HUES64 (cell line): ENCODE data around the gene MRGPRX2.

Experiments used
- H3K27ac ChIP-seq: 2 replicates; pipeline ENCODE4 v1.7.0; 2013; ENCODE audit warnings: low read depth, low read length, inconsistent platforms
- H3K27me3 ChIP-seq: 2 replicates; pipeline ENCODE4 v1.6.1; 2013; ENCODE audit warnings: mild to moderate bottlenecking, low read length; ENCODE audit not compliant: insufficient read depth
- H3K36me3 ChIP-seq: 2 replicates; pipeline ENCODE4 v1.6.1; 2013; ENCODE audit warnings: mild to moderate bottlenecking, low read length; ENCODE audit not compliant: insufficient read depth
- H3K4me1 ChIP-seq: 2 replicates; pipeline ENCODE4 v1.6.1; 2013; ENCODE audit warnings: mild to moderate bottlenecking, low read length, moderate library complexity; ENCODE audit not compliant: insufficient read depth
- H3K4me3 ChIP-seq: 2 replicates; pipeline ENCODE4 v1.5.1; 2013; ENCODE audit warnings: mild to moderate bottlenecking, low read length, moderate library complexity
- H3K9ac ChIP-seq: 2 replicates; pipeline ENCODE4 v1.6.1; 2013; ENCODE audit warnings: mild to moderate bottlenecking, low read depth, low read length
- H3K9me3 ChIP-seq: 2 replicates; pipeline ENCODE4 v1.6.1; 2013; ENCODE audit warnings: low read depth, low read length; ENCODE audit not compliant: insufficient read depth
- WGBS: fragments of 150-250, 120-280 bp; methylation state at CpG from one replicate; pipeline ENCODE4 v1.1.7; 2013; ENCODE audit warnings: missing lambda C conversion rate; 5-methylcytosine and 5-hydroxymethylcytosine counted together

MRGPRX2 gene

DNA sequence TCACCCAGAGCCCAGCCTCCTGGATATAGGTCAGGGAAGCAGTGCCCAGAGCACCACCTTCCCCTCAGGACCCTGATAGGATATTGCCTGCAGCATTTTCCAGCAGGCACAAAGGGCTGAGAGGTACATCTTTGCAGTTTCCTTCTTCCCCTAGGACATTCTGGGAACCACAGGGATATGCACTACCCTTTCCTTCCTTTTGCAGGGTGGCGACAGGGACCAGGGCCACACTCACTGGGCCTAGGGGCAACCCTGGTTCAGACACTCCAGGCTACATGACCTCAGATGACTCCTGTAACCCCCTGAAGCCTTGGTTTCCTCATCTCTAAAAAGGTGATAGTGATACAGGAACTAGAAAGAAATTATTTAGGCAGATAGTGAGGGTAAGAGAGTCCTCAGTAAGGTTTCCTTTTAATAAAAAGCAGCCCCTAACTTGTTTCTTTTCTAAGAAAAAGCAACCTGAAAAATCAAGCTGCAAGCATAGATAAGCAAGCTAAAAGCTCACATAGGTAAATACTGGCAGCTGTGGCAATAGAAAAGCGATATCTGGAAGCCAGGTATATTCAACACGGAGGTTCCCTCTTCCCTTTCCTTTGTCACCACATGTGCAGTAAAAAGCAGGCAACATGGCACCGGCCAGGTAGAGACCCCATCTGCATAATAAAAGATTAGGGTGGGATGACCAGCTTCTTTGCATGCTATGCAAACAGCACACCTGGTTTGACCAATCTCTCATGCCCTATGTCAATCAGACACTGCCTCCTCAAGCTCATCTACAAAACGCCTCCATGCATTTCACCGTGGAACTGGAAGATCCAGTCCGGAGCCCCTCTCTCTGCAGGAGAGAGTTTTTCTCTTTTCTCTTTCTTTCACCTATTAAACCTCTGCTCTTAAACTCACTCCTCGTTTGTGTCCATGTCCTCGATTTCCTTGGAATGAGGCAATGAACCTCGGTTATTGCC, 13.2 kb upstream of the MRGPRX2 start:
- H3K27ac ChIP-seq: no peak overlapping the region
- H3K27me3 ChIP-seq: no peaks in the 10 kb centered on the region
- H3K36me3 ChIP-seq: no peaks in the 10 kb centered on the region
- WGBS: 74% methylated on average over 10 of the region's 10 CpGs
- H3K9me3 ChIP-seq: no peaks in the 10 kb centered on the region
- no peak overlapping the region for H3K9ac ChIP-seq
- peaks cover 16% of the 10 kb centered on the region for H3K4me1 ChIP-seq
- H3K4me3 ChIP-seq: no peak overlapping the region

DNA sequence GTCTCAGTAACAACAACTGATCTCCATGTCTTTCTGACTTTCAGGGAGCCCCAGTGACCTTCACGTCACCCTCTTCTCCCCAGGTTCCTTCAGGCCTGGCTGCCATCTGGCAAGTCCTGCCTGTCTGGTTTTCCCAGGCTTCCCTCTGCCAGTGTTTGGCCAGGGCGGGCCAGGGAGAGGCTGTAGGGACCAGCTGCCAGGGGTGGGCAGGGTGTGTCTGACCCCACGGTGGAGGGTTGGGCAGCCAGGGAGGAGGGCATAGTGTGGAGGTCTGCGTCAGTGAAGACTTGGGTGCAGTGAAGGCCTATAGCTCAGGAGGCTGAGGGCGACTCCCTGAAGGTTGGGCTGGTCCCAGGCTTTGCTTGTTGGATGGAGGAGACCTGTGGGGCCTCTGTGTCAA, 11.9 kb upstream of the MRGPRX2 start:
- Histone ChIP-seq H3K4me3 (no peak overlapping the region), H3K9ac (no peak overlapping the region), H3K27ac (no peak overlapping the region), H3K27me3 (peaks cover 2% of the 10 kb centered on the region; the same call in 1 of the 2 replicates), H3K9me3 (no peaks in the 10 kb centered on the region), H3K4me1 (peaks cover 16% of the 10 kb centered on the region), H3K36me3 (no peaks in the 10 kb centered on the region)
- WGBS: 94% methylated on average over 5 of the region's 5 CpGs

DNA sequence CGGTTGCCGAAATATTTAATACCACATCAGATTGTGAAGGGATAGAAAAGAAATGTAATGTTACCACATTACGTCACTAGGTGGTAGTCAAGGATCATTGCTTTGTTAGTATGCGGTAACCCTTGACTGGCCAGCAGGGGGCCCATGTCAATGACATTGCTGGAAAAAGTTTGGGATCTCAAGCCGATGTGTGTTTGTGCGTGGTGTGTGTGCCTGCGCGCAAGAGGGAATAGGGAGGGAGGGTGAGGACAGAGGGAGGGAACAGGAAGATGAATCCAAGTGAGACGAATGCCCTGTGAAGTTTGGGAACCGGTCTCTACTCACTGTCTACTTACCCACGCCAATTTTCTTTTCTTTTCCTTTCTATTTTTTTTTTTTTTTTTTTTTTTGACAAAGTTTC, 10.7 kb upstream of the MRGPRX2 start:
- Histone ChIP-seq H3K27ac (no peak overlapping the region), H3K4me3 (peak overlapping the region; percentile 25; the same call in 1 of the 2 replicates), H3K9ac (no peak overlapping the region), H3K4me1 (peaks cover 16% of the 10 kb centered on the region), H3K36me3 (no peaks in the 10 kb centered on the region), H3K27me3 (peaks cover 2% of the 10 kb centered on the region; the same call in 1 of the 2 replicates), H3K9me3 (no peaks in the 10 kb centered on the region)
- 15% methylated on average over 9 of the region's 11 CpGs for WGBS

DNA sequence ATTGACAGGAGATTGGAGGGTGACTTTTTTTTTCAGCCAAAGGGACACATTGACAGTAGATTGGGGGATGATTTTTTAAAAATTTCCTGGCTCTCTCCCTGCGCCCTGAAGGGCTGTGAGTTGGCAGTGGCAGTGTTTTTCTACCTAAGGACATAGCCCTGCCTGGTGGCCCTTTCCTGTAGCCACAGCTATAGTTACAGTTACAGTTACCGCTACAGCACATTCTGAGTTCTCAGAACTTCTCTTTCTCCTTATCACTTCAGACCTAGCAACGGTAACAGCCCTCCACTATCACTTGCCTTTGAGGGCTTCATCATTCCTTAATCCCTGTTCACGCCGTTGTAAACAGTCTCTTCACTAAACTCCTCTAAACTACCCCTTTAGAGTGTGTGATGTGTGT, 684 bp downstream of the MRGPRX2 start:
- H3K4me3 ChIP-seq: no peak overlapping the region
- 82% methylated on average over 5 of the region's 5 CpGs for WGBS
- H3K9me3 ChIP-seq: no peaks in the 10 kb centered on the region
- no peaks in the 10 kb centered on the region for H3K27me3 ChIP-seq
- no peak overlapping the region for H3K27ac ChIP-seq
- no peak overlapping the region for H3K9ac ChIP-seq
- no peaks in the 10 kb centered on the region for H3K4me1 ChIP-seq
- H3K36me3 ChIP-seq: no peaks in the 10 kb centered on the region

DNA sequence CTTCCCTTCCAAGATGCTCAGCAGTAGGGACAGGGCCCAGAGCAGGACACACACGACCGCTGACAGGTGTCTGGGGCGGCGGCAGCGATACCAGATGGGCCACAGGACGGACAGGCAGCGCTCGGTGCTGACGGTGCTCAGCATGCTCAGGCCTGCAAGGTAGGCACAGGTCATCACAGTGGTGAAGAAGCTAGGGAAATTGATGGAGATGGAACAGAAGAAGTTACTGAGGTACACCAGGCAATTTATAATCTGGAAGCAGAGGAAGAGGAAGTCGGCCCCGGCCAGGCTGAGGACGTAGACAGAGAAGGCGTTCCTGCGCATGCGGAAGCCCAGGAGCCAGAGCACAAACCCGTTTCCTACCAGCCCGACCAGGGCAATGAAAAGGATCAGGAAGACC, 4.6 kb downstream of the MRGPRX2 start:
- Histone ChIP-seq H3K27me3 (no peaks in the 10 kb centered on the region), H3K4me1 (no peaks in the 10 kb centered on the region; the same call in 1 of the 2 replicates), H3K9ac (no peak overlapping the region), H3K4me3 (no peak overlapping the region), H3K27ac (no peak overlapping the region), H3K9me3 (0 out of 2 replicates have a peak, but pooled peaks cover 5% of the 10 kb centered on the region), H3K36me3 (no peaks in the 10 kb centered on the region)
- WGBS: 94% methylated on average over 17 of the region's 17 CpGs

DNA sequence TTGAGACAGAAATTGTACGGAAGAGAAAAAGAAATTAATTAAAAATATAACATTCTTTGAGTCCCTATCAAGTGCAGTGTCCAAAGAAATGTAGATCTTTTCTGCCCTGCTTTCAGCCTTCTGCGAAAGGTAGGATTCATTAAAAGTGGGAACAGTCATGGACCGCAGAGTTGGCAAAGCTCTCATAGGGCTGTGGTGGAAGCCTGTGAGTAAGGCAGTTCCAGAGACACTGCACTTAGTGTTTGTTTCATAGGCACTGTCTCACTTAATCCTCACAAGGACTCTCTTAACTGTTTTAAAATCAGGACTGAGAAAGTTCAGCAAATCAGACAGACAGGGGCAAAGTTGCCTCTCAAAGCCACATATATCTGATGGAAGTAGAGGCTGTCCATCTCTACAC, 5.5 kb downstream of the MRGPRX2 start:
- Histone ChIP-seq H3K4me1 (no peaks in the 10 kb centered on the region; the same call in 1 of the 2 replicates), H3K9ac (no peak overlapping the region), H3K4me3 (no peak overlapping the region), H3K36me3 (no peaks in the 10 kb centered on the region), H3K9me3 (0 out of 2 replicates have a peak, but pooled peaks cover 5% of the 10 kb centered on the region), H3K27me3 (no peaks in the 10 kb centered on the region), H3K27ac (no peak overlapping the region)
- 98% methylated on average over 3 of the region's 3 CpGs for WGBS

DNA sequence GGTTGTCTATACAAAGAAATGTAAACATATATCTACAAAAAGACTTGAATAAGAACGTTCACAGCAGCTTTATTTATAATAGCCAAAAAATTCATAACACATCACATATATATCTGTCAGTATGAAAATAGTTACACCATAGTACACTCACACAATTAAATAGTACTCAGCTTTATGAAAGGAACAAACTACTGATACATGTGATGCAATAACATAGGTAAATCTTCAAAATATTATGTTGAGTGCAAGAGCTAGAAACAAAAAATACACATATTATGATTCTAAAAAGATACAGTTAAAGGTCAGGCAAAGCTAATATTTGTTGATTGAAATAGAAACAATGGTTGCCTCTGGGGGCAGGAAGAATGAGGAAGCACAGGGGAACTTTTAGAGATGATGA, 6.6 kb downstream of the MRGPRX2 start:
- WGBS: 80% methylated on average over 1 of the region's 1 CpG
- Histone ChIP-seq H3K27ac (no peak overlapping the region), H3K36me3 (no peaks in the 10 kb centered on the region), H3K9me3 (0 out of 2 replicates have a peak, but pooled peaks cover 5% of the 10 kb centered on the region), H3K4me1 (no peaks in the 10 kb centered on the region; the same call in 1 of the 2 replicates), H3K9ac (no peak overlapping the region), H3K4me3 (no peak overlapping the region), H3K27me3 (no peaks in the 10 kb centered on the region)

DNA sequence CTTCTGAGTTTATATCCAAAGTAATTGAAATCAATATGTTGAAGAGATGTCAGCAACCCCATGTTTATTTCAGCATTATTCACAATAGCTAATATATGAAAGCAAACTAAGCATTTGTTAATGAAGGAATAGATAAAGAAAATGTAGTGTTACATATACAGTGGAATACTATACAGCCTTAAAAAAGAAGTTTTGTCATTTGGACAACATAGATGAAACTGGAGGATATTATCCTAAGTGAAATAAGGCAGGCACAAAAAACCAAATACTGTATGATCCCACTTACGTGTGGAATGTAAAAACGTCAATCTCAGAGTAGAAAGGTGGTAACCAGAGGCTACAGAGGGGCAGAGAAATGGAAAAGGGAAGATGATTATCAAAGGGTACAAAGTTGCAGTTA, 10.2 kb downstream of the MRGPRX2 start:
- Histone ChIP-seq H3K27ac (no peak overlapping the region), H3K9me3 (0 out of 2 replicates have a peak, but pooled peaks cover 5% of the 10 kb centered on the region), H3K4me3 (no peak overlapping the region), H3K27me3 (no peaks in the 10 kb centered on the region), H3K36me3 (no peaks in the 10 kb centered on the region), H3K4me1 (no peaks in the 10 kb centered on the region; the same call in 1 of the 2 replicates), H3K9ac (no peak overlapping the region)
- WGBS: 85% methylated on average over 2 of the region's 2 CpGs

DNA sequence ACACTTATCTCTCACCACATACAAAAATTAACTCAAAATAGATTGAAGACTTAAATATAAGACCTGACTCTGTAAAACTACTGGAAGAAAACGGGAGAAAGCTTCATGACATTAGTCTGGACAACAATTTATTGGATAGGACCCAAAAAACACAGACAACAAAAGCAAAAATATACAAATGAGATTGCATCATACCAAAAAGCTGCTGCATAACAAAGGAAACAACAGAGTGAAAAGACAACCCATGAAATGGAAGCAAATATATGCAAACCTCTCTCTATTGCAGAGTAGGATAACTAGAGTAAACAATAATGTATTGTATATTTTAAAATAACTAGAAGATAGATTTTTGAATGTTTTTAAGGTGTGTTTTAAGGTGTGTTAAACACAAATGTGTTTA, 11.2 kb downstream of the MRGPRX2 start:
- no peaks in the 10 kb centered on the region; the same call in 1 of the 2 replicates for H3K4me1 ChIP-seq
- H3K27ac ChIP-seq: no peak overlapping the region
- no peaks in the 10 kb centered on the region for H3K36me3 ChIP-seq
- 0 out of 2 replicates have a peak, but pooled peaks cover 5% of the 10 kb centered on the region for H3K9me3 ChIP-seq
- no peaks in the 10 kb centered on the region for H3K27me3 ChIP-seq
- no peak overlapping the region for H3K9ac ChIP-seq
- WGBS: 89% methylated on average over 1 of the region's 1 CpG
- H3K4me3 ChIP-seq: no peak overlapping the region

DNA sequence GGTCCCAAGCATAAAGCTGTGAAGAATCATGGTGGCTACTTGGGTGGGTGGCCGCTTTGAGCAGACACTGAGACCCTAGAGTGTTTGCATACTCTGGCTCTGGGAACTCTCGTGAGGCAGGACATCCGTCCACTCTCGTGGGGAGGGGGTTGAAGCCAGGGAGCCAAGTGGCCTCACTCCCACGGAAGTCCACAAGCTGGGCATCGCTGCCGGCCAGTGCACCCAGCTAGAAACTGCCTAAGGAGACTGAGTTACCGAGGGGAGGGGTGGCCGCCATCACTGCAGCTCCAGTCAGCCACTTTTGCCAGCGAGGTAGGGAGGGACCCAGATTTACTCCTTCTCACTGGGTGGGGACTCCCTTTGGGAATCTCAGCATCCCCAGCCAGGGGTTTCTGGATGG, 20.5 kb downstream of the MRGPRX2 start:
- Histone ChIP-seq H3K9ac (no peak overlapping the region), H3K4me3 (no peak overlapping the region), H3K27me3 (no peaks in the 10 kb centered on the region), H3K36me3 (no peaks in the 10 kb centered on the region), H3K4me1 (no peaks in the 10 kb centered on the region), H3K9me3 (no peaks in the 10 kb centered on the region), H3K27ac (no peak overlapping the region)
- WGBS: 91% methylated on average over 10 of the region's 10 CpGs

DNA sequence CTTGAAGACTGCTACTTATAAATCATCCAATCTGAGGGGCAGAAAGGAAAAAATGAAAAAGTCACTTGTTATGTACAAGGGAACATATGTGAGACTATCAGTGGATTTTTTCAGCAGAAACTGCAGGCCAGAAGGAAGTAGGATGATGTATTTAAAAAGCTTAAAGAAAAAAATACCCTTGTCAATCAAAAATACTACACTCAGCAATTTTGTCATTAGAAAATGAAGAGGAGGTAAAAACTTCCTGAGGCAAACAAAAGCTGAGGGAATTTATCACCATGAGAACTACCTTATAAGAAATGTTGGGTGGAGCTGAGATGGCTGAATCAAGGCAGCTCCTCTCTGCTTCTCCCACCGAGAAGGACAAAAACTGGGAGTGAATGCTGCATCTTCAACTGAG, 21.1 kb downstream of the MRGPRX2 start:
- 100% methylated on average over 1 of the region's 1 CpG for WGBS

More for the DNA sequence above, 21.1 kb downstream of the MRGPRX2 start:
- no peaks in the 10 kb centered on the region for H3K4me1 ChIP-seq
- H3K9me3 ChIP-seq: no peaks in the 10 kb centered on the region
- H3K27ac ChIP-seq: no peak overlapping the region
- H3K27me3 ChIP-seq: no peaks in the 10 kb centered on the region
- H3K36me3 ChIP-seq: no peaks in the 10 kb centered on the region
- H3K9ac ChIP-seq: no peak overlapping the region
- H3K4me3 ChIP-seq: no peak overlapping the region
